Measurements from ENCODE around the gene TBL1XR1.

TBL1XR1 gene

DNA sequence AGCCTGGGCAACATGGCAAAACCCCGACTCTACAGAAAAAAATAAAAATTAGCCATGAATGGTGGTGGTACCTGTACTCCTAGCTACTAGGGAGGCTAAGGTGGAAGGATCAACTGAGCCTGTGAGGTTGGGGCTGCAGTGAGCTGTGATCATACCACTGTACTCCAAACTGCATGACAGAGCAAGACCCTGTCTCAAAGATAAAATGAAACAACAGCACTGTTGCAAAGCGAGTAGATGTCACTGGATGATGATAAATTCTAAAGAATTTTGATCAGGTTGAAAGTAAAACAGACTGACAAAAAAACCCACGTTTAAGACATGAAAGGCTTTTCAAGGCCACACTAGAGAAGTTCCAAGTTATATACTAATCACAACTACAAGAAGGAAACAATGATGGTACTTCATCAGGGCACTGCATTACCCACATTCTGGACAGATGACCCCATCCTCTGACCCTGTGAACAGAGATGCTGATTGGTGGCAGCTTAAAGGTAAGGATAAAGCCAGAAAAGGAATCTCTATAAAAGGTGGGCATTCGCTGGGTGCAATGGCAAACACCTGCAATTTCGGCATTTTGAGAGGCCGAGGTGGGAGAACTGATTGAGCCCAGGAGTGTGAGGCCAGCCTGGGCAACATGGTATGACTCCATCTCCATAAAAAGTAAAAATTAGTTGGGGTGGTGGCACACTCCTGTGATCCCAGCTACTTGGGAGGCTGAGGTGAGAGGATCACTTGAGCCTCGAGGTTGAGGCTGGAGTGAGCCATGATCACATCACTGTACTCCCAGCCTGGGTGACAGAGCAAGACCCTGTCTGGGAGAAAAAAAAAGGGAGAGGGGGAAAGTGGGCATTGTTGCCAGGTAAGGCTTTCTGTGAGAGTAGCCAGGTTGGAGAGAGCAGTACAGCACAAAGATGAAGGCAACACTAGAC, 59.2 kb downstream of the TBL1XR1 start:
- DNase-seq = no peak

- no peak for DNase-seq
Observed at GRCh38 chr3:177136741-177137140, 60.5 kb downstream of the TBL1XR1 start.

DNA sequence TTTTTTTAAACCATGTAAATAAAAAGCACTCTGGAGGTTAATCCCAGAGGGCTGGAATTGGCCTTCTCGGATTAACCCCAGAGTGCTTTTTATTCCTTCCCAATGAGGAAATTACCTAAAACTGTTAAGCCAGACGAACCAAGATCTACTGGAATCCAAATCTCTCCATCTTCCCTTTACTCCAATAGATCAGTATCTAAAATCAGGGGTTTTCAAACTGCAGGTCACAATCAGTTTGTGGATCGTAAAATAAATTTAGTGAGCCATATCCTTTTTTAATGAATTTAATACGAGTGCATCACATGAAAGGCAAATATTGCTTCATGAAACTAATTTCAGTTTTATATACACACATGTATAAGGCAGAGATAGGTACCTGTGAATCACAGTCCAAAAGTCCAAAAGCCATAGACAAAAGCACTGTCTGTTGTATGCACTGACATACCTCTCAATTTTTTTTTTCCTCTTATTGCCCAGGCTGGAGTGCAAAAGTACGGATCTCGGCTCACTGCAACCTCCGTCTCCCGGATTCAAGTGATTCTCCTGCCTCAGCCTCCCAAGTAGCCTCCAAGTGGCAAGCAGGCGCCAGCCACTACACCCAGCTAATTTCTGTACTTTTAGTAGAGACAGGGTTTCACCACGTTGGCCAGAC, 61.3 kb downstream of the TBL1XR1 start:
- no peak for DNase-seq

- DNase-seq = no peak
Observed at GRCh38 chr3:177134816-177135210, 62.5 kb downstream of the TBL1XR1 start.

DNA sequence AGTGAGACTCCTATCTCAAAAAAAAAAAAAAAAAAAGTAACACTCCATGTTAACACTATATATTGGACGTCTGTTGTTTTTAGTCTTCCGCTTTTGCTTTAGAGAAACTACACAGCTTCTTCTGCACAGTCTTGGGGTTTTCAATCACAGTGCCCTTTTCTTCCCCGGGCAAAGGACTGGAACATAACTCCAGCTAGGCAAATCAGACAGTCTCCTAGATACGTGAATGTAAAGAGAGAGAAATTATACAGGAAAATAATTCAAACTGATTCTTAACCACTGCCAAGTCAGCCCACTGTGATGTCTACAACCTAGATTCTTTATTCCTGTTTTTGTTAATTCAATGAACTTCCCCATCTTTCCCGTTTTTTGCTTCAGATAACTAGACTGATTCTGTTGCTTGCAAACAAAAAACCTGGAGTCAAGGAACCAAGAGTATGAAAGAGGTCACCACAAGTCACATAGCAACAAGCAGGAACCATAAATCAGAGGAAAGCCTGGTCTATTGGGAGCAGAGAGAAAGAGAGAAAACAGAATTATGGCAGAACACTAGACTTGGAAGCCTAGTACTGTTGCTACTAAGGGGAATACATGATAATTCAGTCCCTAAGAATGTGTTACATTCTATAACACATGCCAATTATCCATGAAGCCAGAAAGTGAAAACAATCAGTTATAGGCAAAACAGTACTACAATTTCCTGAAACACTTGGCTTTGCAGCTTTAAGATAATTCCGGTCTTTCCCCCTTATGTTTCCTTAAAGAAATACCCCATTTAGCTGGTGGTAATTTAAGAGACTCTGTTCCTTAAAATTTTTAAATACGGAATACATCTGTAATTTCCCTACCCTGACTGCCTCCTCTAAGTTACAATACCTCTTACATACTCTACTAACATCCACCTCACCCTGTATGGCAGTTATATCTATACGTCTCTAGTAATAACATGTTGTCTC, 63.1 kb downstream of the TBL1XR1 start:
- DNase-seq = no peak

- no peak for DNase-seq
Observed at GRCh38 chr3:177131927-177132636, 65.2 kb downstream of the TBL1XR1 start.

- DNase-seq = no peak
Observed at GRCh38 chr3:177127008-177127407, 70.3 kb downstream of the TBL1XR1 start.

GRCh38 chr3:177126015-177126773, 71.1 kb downstream of the TBL1XR1 start:
- DNase-seq = no peak

- DNase-seq = no peak
Observed at GRCh38 chr3:177124882-177125281, 72.4 kb downstream of the TBL1XR1 start.

GRCh38 chr3:177123822-177124221, 73.5 kb downstream of the TBL1XR1 start:
- DNase-seq = no peak

DNA sequence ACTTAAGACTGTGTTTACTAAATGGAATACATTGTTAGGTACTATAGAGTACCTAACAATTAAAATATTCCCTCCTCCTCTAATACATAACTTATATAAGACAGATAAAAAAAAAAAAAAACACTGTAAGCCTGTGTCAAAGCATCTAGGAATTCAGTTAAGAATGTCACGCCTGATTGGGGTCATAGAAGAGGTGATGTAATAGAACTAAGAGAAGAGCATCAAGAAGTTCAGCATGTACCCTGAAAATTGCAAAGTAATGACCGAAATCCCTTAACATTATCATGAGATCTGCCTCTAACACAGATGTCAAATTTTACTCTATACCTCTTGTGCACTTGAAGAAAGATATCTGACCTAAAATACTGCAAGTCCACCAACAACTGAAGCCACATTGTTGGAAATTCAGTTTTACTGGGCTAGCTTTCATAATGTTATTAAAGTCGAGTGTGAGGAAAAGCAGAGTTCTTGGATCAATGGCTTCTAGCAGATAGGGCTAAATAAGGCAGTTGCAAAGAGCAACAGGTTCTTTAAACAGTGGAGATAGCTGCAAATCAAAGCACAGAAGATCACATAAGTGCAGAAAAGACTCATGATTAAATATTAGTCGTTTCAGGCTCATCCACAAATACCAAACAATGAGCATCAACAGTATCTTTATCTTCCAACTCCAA, 75.0 kb downstream of the TBL1XR1 start:
- no peak for DNase-seq

DNA sequence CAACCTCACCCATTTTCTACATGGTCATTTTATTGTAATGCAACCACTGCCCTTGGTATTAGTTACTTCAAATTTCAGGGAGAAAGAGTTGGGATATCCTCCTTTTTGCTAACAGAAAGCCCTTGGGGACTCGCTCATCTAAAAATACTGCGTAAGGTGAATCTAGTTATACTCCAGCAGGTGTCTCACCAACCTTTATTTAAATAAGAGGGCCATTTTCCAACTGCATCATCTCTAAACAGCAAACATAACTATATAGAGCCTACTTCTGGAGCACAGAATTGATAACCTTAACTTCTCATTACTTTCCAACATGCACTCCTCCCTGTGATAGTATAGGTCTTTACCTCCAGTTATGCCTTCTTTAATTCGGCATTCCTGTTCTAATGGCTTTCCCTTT, 77.5 kb downstream of the TBL1XR1 start:
- no peak for DNase-seq

GRCh38 chr3:177114253-177114652, 83.0 kb downstream of the TBL1XR1 start:
- no peak for DNase-seq

DNA sequence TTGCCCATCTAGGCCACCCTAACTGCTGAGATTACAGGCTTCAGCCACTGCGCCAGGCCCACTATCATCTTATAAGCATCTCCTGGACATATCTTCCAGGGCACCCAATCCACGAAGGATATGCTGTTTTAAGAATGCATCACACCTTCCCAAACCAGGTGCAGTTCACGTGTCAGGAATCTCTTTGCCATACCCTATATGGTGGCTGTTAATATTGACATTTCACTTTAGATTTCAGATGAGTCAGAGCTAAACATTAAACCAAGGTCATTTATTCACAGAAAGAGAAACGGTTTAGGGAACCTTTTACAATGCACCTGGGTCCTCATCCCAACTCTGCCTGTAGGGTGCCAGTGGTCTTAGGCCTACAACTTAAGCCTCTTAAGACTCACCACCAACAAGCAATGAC, 85.7 kb downstream of the TBL1XR1 start:
- no peak for DNase-seq

DNA sequence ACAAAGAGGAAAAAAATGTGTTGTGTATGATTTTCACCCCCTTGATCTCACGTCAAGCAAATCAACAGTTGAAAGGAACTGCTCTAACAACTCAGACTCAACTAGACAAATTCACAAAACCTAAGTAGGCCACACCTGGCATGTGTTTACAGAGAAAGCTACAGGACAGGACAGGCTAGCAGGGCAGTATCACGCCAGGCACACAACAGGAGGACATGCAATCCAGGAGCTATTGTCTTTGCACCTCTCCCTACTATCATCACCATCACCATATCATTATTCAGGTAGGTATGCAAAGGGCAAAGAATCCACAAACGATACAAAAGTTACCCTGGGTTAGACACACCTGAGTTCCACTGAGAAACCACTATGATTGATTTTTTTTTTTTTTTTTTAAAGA, 86.4 kb downstream of the TBL1XR1 start:
- DNase-seq = no peak

DNA sequence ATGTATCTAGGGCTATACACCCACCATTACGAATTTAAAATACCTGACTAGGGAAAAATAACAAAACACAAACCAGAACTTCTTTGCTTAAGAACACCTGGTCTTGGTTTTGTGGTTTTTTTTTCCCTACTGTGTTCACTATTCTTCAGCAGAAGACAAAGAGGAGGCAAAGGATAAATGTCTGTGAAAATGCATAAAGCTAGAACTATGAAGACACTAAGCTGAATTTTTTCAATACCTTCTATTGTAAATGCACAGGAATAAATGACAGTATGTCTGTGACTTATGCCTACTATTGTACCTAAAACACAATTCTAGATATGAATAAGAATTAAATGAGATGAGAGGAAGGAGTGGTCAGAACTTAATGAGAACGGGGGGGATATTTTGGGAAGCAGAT, 86.9 kb downstream of the TBL1XR1 start:
- no peak for DNase-seq

GRCh38 chr3:177109688-177110330, 87.5 kb downstream of the TBL1XR1 start:
- DNase-seq = no peak

GRCh38 chr3:177108648-177109047, 88.6 kb downstream of the TBL1XR1 start:
- no peak for DNase-seq

DNA sequence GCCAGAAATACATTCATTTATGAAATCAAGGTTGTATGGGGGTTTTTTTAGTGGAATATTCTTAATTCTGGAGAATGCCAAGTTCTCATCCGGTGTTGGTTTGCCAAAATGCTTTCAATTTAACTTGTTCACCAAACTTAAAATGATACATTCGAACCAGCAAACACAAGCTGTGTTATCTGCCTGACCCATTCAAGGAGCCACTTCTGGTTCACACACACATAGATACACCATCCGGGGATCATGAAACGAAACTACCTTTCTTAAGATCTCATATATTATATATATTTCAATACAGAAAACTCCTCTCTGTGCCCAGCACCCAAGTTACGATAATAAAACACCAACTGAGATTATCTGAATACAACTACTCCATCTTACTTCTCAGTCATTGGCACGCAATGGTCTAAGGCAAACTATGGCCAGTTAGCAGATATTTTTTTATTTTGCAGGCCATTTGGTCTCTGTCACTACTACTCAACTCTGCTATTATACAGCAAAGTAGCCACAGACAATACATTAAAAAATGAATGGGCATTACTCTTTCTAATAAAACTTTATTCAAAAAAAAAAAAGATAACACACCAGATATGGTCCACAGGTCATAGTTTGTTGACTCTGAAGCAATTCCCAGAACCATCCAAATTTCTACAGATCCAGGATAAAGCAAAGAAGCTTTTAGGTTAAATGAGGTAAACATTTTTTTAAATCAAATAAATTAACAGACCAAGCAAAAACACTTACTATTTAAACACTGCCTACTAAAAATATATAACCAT, 89.6 kb downstream of the TBL1XR1 start:
- no peak for DNase-seq

GRCh38 chr3:177106594-177106993, 90.7 kb downstream of the TBL1XR1 start:
- no peak for DNase-seq
